Naive thymus-derived CD4-positive, alpha-beta T cell (primary cell): ENCODE measurements around the gene QTRT2. TPM values are rescaled to one million over a fixed set of nuclear protein-coding genes. Genes with fewer than 3 reads are reported as not detected.

Experiments used
- ATAC-seq: fragments of 150-1000 bp; cut with Tn5 transposase; 2 replicates; pipeline ENCODE4 v1.10.0; 2021; ENCODE audit warnings: mild to moderate bottlenecking, moderate library complexity
- CTCF ChIA-PET: fragments of 350-600 bp; sonication (Branson Sonifier 250); formaldehyde crosslinking; loops from one replicate; lab custom pipeline; 2021; ENCODE audit warnings: antibody characterized with exemption; lab: Charles Lee
- POLR2A ChIA-PET: fragments of 350-600 bp; sonication (Branson Sonifier 250); formaldehyde crosslinking; loops from one replicate; lab custom pipeline; 2021; ENCODE audit warnings: antibody characterized with exemption, inconsistent platforms; lab: Charles Lee
- DNase-seq, 9 donors: peaks; one replicate each; pipeline versions ENCODE4 v3.0.0 to v3.0.0-alpha.2; 2020 to 2022; ENCODE audit warnings: mixed read lengths in 1 of 9
- H3K27ac ChIP-seq: one replicate; pipeline ENCODE4 v1.7.0; 2013; ENCODE audit warnings: mild to moderate bottlenecking, low read depth, low read length, moderate library complexity
- H3K27me3 ChIP-seq, 2 donors: one replicate each; pipeline ENCODE4 v1.7.0; 2013; ENCODE audit warnings: low read length in 2 of 2, mild to moderate bottlenecking in 2 of 2, moderate library complexity in 2 of 2; ENCODE audit not compliant: control insufficient read depth in 2 of 2, insufficient read depth in 2 of 2
- H3K36me3 ChIP-seq, 3 experiments: 1 replicate in 2 of 3; 2 replicates in 1 of 3; pipeline ENCODE4 v1.7.0; 2013; ENCODE audit warnings: low read length in 3 of 3, mild to moderate bottlenecking in 3 of 3, moderate library complexity in 1 of 3; ENCODE audit not compliant: insufficient read depth in 3 of 3, control insufficient read depth in 2 of 3
- H3K4me1 ChIP-seq, 2 donors: one replicate each; pipeline ENCODE4 v1.7.0; 2013; ENCODE audit warnings: low read length in 2 of 2, mild to moderate bottlenecking in 2 of 2, moderate library complexity in 1 of 2; ENCODE audit not compliant: control insufficient read depth in 2 of 2, insufficient read depth in 2 of 2
- H3K4me3 ChIP-seq: 2 replicates; pipeline ENCODE4 v1.7.0; 2013; ENCODE audit warnings: mild to moderate bottlenecking, low read length
- H3K9me3 ChIP-seq, 3 experiments: 1 replicate in 2 of 3; 2 replicates in 1 of 3; pipeline ENCODE4 v1.7.0; 2013; ENCODE audit warnings: low read length in 3 of 3; ENCODE audit not compliant: control insufficient read depth in 2 of 3
- H3K27ac Mint-ChIP-seq, 9 donors: one replicate each; pipeline ENCODE4 v1.8.0; 2020 to 2022; ENCODE audit warnings: mixed read lengths in 9 of 9, mild to moderate bottlenecking in 8 of 9, moderate library complexity in 5 of 9, inconsistent platforms in 2 of 9
- H3K27me3 Mint-ChIP-seq, 5 donors: one replicate each; pipeline ENCODE4 v1.8.0; 2021 to 2022; ENCODE audit warnings: mixed read lengths in 5 of 5, mild to moderate bottlenecking in 1 of 5
- H3K36me3 Mint-ChIP-seq, 5 donors: one replicate each; pipeline ENCODE4 v1.8.0; 2020 to 2022; ENCODE audit warnings: mixed read lengths in 5 of 5, mild to moderate bottlenecking in 3 of 5, inconsistent platforms in 1 of 5
- H3K4me1 Mint-ChIP-seq, 7 donors: one replicate each; pipeline ENCODE4 v1.8.0; 2020 to 2022; ENCODE audit warnings: mixed read lengths in 7 of 7, mild to moderate bottlenecking in 3 of 7, inconsistent platforms in 1 of 7
- H3K4me3 Mint-ChIP-seq, 10 donors: one replicate each; pipeline ENCODE4 v1.8.0; 2020 to 2022; ENCODE audit warnings: mild to moderate bottlenecking in 10 of 10, mixed read lengths in 10 of 10, moderate library complexity in 6 of 10, inconsistent platforms in 2 of 10
- H3K9me3 Mint-ChIP-seq, 11 donors: one replicate each; pipeline ENCODE4 v1.8.0; 2020 to 2022; ENCODE audit warnings: mixed read lengths in 11 of 11, mild to moderate bottlenecking in 4 of 11, inconsistent platforms in 1 of 11, moderate library complexity in 1 of 11
- intact Hi-C, 2 donors: fragments of 100-400 bp; cut with micrococcal nuclease; formaldehyde crosslinking; loops; one replicate each; pipeline ENCODE4 v1.15.1; 2023
- polyA plus RNA-seq, 2 donors: library from polyadenylated mRNA; unstranded; fragments of 300-500 nt; fragmentation: Illumina TruSeq; gene quantifications; one replicate each; pipeline ENCODE4 v1.2.3, GENCODE V29; 2021
- total RNA-seq, 6 experiments: library from RNA in 5 of 6; stranded (reverse) in 5 of 6; gene quantifications; 1 replicate in 5 of 6; 2 replicates in 1 of 6; pipeline ENCODE4 v1.2.3 and lab custom pipeline; 2021 to 2026

Gene QTRT2
- total and polyA plus RNA-seq, 7 experiments from 2014 or later: 9.6 to 38.8 (median 32.5) TPM

DNA sequence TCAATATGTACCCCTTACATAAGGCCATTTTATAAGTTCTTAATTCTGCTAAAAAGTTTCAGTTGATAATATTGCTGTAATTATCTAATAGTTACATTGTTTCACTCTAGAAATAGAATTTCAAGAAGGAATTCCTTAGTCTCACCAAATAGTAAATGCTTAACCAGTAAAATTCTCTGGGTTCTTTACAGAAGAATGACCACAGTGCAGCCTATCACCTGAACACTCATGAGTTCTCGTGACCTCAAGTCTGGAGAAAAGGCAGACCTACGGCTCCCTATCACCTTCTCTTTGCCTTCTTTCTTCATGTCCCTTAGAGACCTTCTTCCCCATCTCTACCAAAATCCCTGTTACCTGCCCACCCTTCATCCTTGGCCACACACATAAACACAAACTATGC lies 31.1 kb upstream of the QTRT2 start:
- intact Hi-C loops: no loop called here
- ChIA-PET POLR2A (no interaction called here), CTCF (no interaction called here)
- ATAC-seq (no peak), DNase-seq (no peak)
- H3K4me1 Mint-ChIP-seq: no peaks in the 10 kb centered on the region
- H3K27ac Mint-ChIP-seq: no peak overlapping the region
- H3K27ac ChIP-seq: no peak overlapping the region
- H3K4me3 Mint-ChIP-seq: no peak overlapping the region
- no peaks in the 10 kb centered on the region for H3K4me1 ChIP-seq
- H3K36me3 Mint-ChIP-seq: peaks cover 0 to 27% (median 14%) of the 10 kb centered on the region in 5 donors
- no peak overlapping the region for H3K4me3 ChIP-seq
- H3K36me3 ChIP-seq: no peaks in the 10 kb centered on the region
- H3K27me3 ChIP-seq: no peaks in the 10 kb centered on the region
- no peaks in the 10 kb centered on the region for H3K27me3 Mint-ChIP-seq
- H3K9me3 ChIP-seq: no peaks in the 10 kb centered on the region
- no peaks in the 10 kb centered on the region for H3K9me3 Mint-ChIP-seq

DNA sequence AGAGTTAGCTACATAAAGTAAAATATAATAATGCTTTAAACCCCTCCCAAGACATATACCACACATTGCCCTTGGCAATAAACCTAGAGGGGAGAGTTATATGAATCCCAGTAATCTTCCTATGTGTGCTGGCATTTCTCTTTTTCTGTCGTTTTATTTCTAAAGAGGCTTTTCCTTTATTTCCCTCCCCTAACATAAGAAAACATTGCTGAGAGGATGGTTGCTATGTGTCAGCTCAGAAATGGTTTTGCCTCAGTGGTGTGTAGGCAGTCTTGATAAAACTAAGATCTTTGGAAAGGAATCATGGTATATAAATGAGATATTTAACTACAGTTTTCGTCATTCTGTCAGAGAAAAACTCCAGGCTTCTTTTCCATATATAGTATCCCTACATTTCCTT lies 30.2 kb upstream of the QTRT2 start:
- Mint-ChIP-seq H3K4me3 (no peak overlapping the region), H3K9me3 (no peaks in the 10 kb centered on the region), H3K4me1 (no peaks in the 10 kb centered on the region), H3K27ac (no peak overlapping the region), H3K27me3 (no peaks in the 10 kb centered on the region), H3K36me3 (peaks cover 0 to 31% (median 14%) of the 10 kb centered on the region in 5 donors)
- no peaks in the 10 kb centered on the region for H3K27me3 ChIP-seq
- ChIA-PET POLR2A (no interaction called here), CTCF (no interaction called here)
- intact Hi-C loops: no loop called here
- no peak overlapping the region for H3K4me3 ChIP-seq
- no peaks in the 10 kb centered on the region for H3K36me3 ChIP-seq
- ATAC-seq (no peak), DNase-seq (no peak)
- H3K4me1 ChIP-seq: no peaks in the 10 kb centered on the region
- H3K9me3 ChIP-seq: no peaks in the 10 kb centered on the region
- H3K27ac ChIP-seq: no peak overlapping the region

DNA sequence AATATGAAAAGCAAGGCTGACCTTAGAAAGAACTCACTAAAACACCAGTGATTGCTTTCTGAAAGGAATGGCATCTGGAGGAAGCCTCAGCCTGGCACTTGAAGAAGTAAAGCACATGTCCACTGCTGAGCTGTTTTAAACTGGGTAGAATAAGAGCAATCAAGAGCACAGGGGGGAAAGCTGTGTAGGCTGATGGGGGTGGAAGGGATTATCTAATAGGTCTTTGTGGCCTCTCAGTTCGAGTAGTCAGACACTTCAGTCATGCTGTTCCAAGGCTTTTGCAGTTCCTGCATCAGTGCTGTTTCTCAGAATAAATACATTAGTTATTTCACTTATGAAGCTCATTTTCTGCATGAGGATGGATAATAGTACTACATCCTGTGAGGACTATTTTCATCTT lies 22.8 kb upstream of the QTRT2 start:
- intact Hi-C loops: no loop called here
- peaks cover 0 to 3% (median 0%) of the 10 kb centered on the region in 11 donors for H3K9me3 Mint-ChIP-seq
- H3K4me3 ChIP-seq: no peak overlapping the region
- no peak overlapping the region for H3K27ac ChIP-seq
- no peak for DNase-seq
- H3K27ac Mint-ChIP-seq: no peak overlapping the region
- no peaks in the 10 kb centered on the region for H3K27me3 Mint-ChIP-seq
- no peaks in the 10 kb centered on the region for H3K4me1 ChIP-seq
- no peak for ATAC-seq
- H3K4me3 Mint-ChIP-seq: no peak overlapping the region
- POLR2A ChIA-PET: no interaction called here
- H3K27me3 ChIP-seq: no peaks in the 10 kb centered on the region
- no peaks in the 10 kb centered on the region for H3K4me1 Mint-ChIP-seq
- H3K9me3 ChIP-seq: no peaks in the 10 kb centered on the region
- CTCF ChIA-PET: interaction anchor here (0.5 kb wide), 1 partner anchor 326 kb away, joined by 3 read pairs; no protein-coding TSS in a partner anchor
- H3K36me3 Mint-ChIP-seq: peaks cover 2 to 50% (median 16%) of the 10 kb centered on the region in 5 donors
- H3K36me3 ChIP-seq: no peaks in the 10 kb centered on the region

DNA sequence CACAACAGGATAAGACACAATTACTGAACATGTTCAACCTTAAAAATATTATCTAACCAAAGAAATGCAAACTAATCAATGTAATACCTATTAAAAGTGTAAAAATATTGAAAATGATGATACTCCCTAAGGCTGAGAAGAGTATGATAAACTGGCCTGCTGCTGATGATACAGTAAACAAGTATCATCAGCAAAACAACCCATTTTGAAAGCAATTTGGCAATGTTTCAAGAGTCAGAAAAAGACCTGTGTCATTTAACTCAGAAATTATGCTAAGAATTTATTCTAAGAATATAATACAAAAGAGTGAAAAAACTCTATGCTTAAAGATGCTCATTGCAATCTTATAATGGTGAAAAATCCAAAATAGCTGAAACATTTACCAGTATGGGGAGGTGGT lies 22.3 kb upstream of the QTRT2 start:
- Mint-ChIP-seq H3K4me3 (no peak overlapping the region), H3K4me1 (no peaks in the 10 kb centered on the region), H3K27me3 (no peaks in the 10 kb centered on the region), H3K9me3 (peaks cover 0 to 3% (median 0%) of the 10 kb centered on the region in 11 donors), H3K36me3 (peaks cover 2 to 46% (median 13%) of the 10 kb centered on the region in 5 donors), H3K27ac (no peak overlapping the region)
- Histone ChIP-seq H3K4me1 (no peaks in the 10 kb centered on the region), H3K36me3 (no peaks in the 10 kb centered on the region), H3K4me3 (no peak overlapping the region), H3K9me3 (no peaks in the 10 kb centered on the region), H3K27me3 (no peaks in the 10 kb centered on the region), H3K27ac (no peak overlapping the region)
- ChIA-PET CTCF (interaction anchor here (0.5 kb wide), 1 partner anchor 327 kb away, joined by 3 read pairs; no protein-coding TSS in a partner anchor), POLR2A (no interaction called here)
- DNase-seq (no peak), ATAC-seq (no peak)
- intact Hi-C loops: no loop called here

DNA sequence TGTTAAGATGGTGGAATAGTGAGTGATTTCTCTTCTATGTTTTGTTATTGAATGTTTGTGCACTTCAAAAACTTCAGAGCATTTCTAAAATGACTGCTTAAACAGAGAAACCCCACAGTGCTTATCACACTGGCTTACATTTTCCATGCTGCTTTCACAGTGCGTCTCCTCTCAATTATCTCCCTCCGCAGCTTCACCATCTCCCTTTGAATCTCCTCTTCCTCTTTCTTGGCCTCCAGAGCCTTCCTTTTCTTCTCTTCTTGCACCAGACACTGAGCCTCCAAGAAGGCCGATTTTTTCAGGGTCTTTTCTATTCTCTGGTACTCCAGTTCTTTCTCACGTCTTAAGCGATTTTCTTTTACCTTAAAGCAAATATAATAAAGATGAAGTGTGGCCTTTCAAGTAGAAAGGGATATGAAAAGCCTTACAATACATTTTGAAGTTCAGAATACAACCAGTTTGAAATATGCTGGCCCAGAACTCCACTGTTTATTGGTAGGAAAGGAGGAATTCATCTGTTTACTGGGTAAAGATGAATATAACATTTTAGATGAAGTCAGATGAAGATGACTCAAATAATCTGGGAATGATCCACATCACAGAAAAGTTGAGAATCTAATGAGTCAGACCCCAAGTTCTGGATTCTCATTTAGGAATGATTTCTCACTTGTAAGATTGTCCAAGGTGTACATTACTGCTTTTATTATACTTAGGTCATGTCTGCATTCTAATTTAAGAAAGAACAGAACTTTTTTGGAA lies 21.6 kb upstream of the QTRT2 start:
- Mint-ChIP-seq H3K36me3 (peaks cover 2 to 41% (median 13%) of the 10 kb centered on the region in 5 donors), H3K27me3 (no peaks in the 10 kb centered on the region), H3K4me3 (no peak overlapping the region), H3K4me1 (no peaks in the 10 kb centered on the region), H3K27ac (no peak overlapping the region), H3K9me3 (peaks cover 0 to 3% (median 0%) of the 10 kb centered on the region in 11 donors)
- ATAC-seq: no peak
- Histone ChIP-seq H3K36me3 (no peaks in the 10 kb centered on the region), H3K4me3 (no peak overlapping the region), H3K27ac (no peak overlapping the region), H3K27me3 (no peaks in the 10 kb centered on the region), H3K4me1 (no peaks in the 10 kb centered on the region), H3K9me3 (no peaks in the 10 kb centered on the region)
- intact Hi-C loops: no loop called here
- ChIA-PET POLR2A (no interaction called here), CTCF (no interaction called here)
- DNase-seq: no peak

DNA sequence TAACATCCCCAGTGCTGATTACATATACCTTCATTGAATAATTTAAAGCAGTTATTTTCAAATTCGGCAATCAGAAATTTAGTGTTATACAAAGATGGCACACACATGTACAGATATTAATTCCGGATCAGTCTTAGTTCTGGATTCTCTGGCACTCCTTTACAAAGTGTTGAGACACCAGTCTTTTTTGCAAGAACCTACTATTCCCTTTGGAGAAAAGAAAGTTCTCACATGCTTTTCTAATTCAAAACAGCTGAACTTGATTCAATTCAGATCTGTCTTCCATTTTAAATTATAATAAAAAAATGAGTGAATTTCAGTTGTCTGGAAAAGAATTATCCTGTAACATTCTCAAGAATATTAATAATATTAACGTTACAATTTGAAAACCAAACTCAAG lies 20.6 kb upstream of the QTRT2 start:
- Mint-ChIP-seq H3K9me3 (peaks cover 0 to 3% (median 0%) of the 10 kb centered on the region in 11 donors), H3K36me3 (peaks cover 2 to 38% (median 13%) of the 10 kb centered on the region in 5 donors), H3K27me3 (no peaks in the 10 kb centered on the region), H3K4me3 (no peak overlapping the region), H3K27ac (no peak overlapping the region), H3K4me1 (no peaks in the 10 kb centered on the region)
- no peak for DNase-seq
- ChIA-PET POLR2A (no interaction called here), CTCF (no interaction called here)
- Histone ChIP-seq H3K4me3 (no peak overlapping the region), H3K4me1 (no peaks in the 10 kb centered on the region), H3K9me3 (no peaks in the 10 kb centered on the region), H3K27ac (no peak overlapping the region), H3K36me3 (no peaks in the 10 kb centered on the region), H3K27me3 (no peaks in the 10 kb centered on the region)
- intact Hi-C loops: no loop called here
- no peak for ATAC-seq

DNA sequence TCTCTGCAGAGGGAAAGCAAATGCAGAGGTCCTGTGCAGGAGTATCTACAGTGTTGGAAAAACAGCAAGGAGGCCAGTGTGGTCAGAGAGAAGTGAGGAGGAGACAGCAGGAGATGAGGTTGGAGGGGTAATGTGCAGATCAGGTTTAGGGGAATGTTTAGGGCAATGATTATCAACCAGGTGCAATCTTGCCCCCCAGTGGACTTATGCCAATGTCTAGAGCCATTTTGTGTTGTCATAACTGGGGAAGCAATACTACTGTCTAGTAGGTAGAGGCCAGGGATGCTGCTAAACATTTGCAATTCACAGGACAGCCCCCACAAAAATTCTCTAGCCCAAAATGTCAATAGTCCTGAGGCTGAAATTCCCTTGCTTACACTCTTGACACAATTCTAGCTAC lies 13.3 kb upstream of the QTRT2 start:
- peaks cover 0 to 7% (median 0%) of the 10 kb centered on the region in 5 donors for H3K27me3 Mint-ChIP-seq
- no peaks in the 10 kb centered on the region for H3K36me3 ChIP-seq
- H3K4me1 ChIP-seq: no peaks in the 10 kb centered on the region
- no peak overlapping the region for H3K27ac ChIP-seq
- no peak overlapping the region for H3K4me3 Mint-ChIP-seq
- H3K27me3 ChIP-seq: no peaks in the 10 kb centered on the region
- H3K4me3 ChIP-seq: no peak overlapping the region
- no peaks in the 10 kb centered on the region for H3K9me3 ChIP-seq
- ChIA-PET CTCF (no interaction called here), POLR2A (no interaction called here)
- peaks cover under 1 to 5% (median 3%) of the 10 kb centered on the region in 5 donors for H3K36me3 Mint-ChIP-seq
- intact Hi-C loops: no loop called here
- no peak for DNase-seq
- ATAC-seq: no peak
- no peaks in the 10 kb centered on the region for H3K4me1 Mint-ChIP-seq
- H3K9me3 Mint-ChIP-seq: peaks cover 0 to 3% (median 0%) of the 10 kb centered on the region in 11 donors
- H3K27ac Mint-ChIP-seq: no peak overlapping the region
